GM21526 (cell line): ENCODE measurements around the gene TMEM91.

ENCODE experiments used
- ATAC-seq: cut with Tn5 transposase; IDR thresholded peaks from one replicate; pipeline ENCODE4 v1.9.1; 2021; ENCODE audit warnings: moderate library complexity; ENCODE audit not compliant: unreplicated experiment, low FRiP score

TMEM91 gene

DNA sequence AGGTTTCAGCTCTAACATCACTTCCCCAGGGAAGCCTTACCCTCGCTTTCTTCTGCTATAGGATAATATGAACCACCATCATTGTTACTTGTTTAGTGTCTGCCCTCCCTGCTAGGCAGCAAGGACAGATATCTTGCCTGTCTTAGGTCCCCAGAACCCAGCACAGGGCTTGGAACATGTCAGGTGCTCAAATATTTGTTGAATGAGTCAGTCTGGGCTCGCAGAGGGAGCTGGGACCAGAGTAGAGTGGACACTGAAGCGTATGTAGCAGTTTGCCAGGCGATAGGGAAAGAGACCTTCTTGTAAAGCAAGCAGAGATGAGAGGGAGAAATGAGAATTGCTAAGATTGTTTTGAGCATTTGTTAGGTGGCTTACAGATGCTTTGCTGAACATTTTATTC, 33.0 kb downstream of the TMEM91 start:
- ATAC-seq, result no peak

DNA sequence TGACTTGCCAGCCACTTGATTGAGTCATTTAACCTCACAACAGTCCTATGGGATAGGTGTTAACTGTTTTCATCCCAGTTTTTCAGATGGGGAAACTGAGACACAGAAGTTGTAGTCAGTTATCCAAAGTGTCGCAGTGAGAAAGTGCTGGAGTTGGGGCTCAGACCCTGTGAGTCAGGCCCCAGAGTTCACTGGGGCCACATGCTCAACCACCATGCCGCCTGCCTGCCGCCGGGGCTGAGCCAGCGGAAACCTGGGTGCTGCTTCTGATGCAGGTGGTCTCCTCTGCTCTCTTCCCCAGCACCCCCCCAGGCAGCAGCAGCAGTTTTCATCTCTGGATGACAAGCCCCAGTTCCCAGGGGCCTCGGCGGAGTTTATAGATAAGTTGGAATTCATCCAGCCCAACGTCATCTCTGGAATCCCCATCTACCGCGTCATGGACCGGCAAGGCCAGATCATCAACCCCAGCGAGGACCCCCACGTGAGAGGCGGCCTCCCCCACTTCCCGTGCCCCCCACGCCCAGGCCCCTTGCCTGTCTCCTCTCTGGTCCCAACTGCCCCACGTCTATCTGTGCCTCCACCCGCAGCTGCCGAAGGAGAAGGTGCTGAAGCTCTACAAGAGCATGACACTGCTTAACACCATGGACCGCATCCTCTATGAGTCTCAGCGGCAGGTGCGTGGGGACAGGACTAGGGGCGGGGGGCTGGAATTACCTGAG, 34.2 kb downstream of the TMEM91 start:
- no peak for ATAC-seq

DNA sequence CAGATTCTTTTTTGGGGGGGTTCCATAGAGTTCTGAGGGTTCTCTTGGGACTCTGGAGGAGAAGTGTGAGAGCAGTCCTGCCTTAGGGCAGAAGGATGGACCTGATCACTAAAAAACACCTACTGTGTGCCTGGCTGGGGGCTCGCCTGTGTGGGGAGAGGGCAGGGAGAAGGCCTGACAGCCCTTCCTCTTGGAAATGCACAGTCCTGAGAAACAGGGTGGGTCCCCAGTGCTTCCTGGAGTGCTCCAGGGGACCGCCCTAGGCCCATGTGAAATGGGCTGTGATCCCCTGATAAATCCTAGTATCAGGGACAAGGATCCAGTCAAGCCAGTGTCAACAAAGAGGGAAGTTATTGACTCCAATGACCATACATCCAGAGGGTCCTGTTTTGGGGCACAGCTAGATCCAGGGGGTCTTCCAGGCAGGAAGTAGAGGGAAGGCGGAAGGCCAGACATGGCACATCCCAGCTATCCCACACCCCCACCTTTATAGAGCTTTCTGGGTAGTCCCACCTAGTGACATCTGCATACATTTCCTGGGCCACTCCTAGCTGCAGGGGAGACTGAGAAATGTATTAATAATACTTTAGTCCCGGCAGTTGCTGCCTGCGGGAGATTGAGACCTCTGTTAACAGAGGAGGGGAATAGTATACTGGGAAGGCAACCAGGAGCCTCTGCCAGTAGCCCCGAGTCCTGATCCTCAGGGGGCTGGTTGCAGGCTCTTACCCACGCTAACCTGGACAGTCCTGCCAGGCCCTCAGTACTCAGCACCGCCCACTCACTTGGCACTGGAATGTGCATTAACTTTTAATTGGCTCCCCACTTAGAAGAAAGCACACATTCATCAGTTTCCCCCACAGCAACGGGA, 35.0 kb downstream of the TMEM91 start:
- ATAC-seq, result no peak

DNA sequence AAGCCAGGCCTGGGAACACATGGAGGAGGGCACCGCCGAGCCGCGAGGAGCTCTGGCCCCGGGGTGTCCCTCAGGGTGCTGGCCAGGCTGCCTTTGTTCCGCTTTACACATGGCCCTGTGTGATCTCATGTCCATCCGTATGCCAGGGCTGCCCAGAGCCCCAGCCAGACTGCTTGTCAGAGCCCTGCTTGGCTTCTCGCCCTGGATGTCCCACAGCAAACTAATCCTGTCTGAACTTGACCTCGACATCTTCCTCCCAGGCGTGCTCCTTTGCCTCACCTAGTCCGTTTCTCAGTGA, 35.6 kb downstream of the TMEM91 start:
- ATAC-seq, result no peak

DNA sequence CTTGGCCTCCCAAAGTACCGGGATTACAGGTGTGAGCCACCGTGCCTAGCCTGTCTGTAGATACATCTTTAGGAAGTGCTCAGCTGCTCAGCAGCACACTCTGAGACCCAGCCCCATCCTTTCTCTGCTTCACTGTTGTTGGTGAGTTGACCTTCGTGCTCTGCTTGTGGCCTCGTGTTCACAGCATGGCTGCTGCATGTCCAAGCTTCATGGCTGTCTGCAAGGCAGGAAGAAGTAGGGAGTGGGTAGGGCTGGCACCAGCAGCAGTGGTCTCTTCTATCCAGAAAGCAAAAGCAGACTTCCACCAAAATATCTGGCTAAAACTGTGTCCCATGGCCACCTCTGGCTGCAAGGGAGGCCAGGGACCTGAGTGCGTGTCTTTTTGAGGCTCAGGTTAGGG, 36.6 kb downstream of the TMEM91 start:
- ATAC-seq, result no peak

DNA sequence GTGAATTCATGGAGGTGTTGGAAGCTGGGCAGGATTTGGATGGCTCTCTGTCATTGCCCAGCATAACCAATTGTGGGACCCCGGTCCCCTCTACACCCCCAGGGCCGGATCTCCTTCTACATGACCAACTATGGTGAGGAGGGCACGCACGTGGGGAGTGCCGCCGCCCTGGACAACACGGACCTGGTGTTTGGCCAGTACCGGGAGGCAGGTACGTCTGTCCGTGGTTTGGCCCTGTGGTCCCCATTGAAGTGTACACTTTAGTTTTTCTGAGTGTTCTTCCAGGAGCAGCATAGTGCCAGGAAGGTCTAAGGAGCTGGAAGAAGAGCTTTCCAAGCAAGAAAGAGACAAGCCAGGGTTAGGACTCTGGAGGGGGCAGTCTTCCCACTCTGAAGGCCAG, 37.6 kb downstream of the TMEM91 start:
- no peak for ATAC-seq

DNA sequence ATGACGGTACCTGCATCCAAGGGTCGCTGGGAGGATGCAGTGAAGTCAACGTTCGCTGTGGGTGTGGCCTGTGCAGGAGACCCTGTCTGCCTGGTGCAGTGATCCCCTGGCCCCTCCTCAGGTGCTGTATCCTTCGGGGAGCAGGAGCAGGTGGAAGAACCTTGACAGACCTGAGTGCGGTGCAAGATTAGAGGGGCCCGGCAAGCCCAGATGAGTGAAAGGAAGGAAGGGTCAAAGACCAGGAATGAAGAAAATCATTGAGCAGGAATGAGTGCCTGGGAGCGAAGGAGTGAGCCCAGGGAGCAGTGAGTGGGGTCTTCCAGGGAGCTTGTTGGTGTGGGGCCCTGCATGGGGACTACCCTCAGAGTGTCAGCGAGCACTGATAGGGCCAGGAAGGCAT, 38.1 kb downstream of the TMEM91 start:
- no peak for ATAC-seq

DNA sequence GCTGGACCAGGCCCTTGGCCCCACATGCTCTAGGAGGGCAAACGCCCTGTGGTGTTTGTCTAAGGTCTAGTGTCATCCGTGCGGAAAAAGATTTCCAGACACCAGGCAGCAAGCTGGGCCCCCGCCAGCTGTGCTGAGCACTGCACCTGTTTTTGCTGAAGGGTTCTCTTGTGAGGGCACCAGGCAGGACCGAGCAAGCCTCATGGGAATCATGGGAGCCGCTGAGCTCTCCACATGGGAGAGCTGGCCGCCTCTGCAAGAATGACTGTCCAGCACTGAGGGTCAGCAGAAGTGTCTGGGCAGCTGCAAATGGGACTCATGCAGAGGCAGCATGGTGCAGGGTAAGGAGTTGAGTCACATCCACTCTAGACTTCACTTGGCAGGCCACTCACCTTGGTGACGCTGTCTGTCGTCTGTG, 38.8 kb downstream of the TMEM91 start:
- ATAC-seq, result no peak

DNA sequence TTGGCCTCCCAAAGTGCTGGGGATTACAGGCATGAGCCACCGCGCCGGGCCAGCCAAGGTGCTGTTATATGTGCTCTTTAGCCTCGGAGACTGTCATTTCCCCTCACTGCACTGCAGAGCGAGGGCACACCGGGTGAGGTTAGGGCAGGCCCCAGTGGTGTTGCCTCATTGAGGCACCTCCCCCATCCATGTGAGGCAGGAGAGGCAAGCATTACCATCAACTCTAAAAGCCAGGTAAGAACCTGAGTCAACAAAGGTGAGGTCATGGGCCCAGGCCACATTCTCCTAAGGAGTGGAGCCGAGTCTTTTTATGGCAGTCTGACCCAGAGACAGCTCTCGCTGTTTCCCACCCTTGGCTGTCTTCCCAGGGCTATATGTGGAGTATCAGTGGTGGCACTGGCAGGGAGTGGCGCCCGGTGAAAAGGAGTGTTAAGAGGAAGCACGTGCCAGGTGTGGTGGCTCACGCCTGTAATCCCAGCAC, 39.9 kb downstream of the TMEM91 start:
- ATAC-seq, result no peak

DNA sequence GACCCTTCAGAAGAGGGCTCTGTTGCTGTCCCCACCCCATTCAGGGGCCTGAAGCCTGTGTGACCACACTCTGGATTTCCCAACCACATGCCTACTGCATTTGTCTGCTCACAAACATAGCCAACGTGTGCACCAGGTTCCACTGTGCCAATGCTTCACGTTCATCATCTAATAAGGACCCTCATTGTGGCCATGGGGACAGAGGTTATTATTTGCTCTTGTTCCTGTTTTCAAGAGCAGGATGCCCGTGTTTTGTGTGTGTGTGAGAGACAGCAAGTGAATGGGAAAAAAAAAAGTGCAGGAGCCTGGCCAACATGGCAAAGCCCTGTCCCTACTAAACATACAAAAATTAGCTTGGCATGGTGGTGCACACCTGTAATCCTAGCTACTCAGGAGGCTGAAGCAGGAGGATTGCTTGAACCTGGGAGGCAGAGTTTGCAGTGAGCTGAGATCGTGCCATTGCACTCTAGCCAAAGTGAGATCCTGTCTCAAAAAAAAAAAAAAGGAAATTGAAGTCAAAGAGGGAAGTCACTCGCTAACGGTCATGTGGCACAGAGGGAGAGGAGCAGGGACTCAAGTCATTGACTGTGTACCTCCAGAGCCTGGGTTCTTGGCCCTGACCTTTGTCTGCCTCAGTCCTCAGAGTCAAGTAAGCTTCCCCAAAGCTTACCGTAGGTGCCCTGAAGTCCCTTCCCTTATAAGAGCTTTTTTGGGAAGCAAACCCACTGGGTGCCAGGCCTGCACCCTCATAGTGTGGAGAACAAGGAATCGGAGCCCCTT, 44.0 kb downstream of the TMEM91 start:
- ATAC-seq, result no peak

DNA sequence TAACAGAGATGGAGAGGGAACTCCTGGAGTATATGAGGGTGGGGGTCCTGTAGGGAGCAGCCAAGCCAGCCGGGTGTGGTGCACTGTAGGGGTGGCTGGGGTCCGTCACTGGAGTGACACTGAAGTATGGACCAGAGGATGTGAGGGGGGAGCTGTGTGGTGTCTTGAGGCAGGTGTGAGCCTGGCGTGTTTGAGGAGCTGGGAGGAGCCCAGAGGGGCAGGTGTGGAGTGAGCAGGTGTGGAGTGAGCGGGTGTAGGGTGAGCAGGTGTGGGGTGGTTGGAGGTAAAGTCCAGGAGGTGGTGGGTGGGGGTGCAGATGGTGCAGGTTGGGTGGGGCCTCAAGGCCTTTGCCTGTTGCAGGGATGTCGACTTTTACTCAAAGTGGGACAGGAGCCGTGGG, 45.0 kb downstream of the TMEM91 start:
- no peak for ATAC-seq

DNA sequence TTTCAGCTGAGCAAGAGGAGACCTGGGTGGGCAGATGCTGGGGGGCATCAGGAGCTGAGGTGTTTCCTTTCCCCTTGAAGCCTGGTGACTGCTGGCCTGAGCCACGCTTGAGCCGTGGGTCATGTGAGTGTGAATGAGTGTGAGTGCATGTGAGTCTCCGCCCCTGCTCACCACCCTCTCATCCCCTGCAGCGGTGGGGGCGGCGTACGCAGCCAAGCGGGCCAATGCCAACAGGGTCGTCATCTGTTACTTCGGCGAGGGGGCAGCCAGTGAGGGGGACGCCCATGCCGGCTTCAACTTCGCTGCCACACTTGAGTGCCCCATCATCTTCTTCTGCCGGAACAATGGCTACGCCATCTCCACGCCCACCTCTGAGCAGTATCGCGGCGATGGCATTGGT, 45.6 kb downstream of the TMEM91 start:
- ATAC-seq, result no peak

DNA sequence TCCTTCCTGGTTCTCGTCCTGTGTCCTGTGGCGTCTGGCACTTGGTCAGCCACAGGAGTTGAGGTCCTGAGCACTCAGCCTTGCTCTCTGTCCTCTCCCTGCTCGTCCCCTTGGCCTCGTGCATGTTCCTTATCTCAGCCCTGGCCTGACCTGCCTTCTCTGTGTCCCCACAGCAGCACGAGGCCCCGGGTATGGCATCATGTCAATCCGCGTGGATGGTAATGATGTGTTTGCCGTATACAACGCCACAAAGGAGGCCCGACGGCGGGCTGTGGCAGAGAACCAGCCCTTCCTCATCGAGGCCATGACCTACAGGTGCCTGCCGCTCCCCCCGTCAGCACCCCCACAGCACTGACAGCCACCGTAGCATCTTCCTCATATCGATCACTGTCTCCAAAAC, 46.1 kb downstream of the TMEM91 start:
- no peak for ATAC-seq

DNA sequence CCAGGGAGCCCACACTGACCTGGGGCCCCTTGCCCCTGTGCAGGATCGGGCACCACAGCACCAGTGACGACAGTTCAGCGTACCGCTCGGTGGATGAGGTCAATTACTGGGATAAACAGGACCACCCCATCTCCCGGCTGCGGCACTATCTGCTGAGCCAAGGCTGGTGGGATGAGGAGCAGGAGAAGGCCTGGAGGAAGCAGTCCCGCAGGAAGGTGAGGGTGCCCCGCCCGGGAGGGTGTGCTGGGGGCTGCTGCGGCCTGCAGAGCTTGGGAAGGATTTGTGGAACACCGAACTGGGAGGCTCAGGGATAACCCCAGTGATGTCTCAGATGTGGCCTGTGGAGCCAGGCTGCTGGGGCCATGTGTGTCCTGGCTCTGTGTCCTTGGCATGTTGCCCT, 46.6 kb downstream of the TMEM91 start:
- ATAC-seq, result no peak

DNA sequence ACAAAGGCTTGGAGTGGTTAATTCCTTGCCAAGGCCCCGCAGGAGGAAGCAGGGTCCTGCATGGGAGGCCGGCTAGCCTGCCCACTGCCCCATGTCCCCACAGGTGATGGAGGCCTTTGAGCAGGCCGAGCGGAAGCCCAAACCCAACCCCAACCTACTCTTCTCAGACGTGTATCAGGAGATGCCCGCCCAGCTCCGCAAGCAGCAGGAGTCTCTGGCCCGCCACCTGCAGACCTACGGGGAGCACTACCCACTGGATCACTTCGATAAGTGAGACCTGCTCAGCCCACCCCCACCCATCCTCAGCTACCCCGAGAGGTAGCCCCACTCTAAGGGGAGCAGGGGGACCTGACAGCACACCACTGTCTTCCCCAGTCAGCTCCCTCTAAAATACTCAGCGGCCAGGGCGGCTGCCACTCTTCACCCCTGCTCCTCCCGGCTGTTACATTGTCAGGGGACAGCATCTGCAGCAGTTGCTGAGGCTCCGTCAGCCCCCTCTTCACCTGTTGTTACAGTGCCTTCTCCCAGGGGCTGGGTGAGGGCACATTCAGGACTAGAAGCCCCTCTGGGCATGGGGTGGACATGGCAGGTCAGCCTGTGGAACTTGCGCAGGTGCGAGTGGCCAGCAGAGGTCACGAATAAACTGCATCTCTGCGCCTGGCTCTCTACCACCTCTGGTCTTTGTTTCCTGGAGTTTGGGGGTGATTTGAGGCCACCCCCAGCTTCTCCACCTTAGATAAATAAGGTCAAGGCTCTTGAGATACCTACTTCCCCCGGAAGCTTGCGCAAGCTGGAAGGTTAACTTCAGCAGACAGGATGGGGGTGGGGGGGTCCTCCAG, 48.2 kb downstream of the TMEM91 start:
- ATAC-seq, result no peak

DNA sequence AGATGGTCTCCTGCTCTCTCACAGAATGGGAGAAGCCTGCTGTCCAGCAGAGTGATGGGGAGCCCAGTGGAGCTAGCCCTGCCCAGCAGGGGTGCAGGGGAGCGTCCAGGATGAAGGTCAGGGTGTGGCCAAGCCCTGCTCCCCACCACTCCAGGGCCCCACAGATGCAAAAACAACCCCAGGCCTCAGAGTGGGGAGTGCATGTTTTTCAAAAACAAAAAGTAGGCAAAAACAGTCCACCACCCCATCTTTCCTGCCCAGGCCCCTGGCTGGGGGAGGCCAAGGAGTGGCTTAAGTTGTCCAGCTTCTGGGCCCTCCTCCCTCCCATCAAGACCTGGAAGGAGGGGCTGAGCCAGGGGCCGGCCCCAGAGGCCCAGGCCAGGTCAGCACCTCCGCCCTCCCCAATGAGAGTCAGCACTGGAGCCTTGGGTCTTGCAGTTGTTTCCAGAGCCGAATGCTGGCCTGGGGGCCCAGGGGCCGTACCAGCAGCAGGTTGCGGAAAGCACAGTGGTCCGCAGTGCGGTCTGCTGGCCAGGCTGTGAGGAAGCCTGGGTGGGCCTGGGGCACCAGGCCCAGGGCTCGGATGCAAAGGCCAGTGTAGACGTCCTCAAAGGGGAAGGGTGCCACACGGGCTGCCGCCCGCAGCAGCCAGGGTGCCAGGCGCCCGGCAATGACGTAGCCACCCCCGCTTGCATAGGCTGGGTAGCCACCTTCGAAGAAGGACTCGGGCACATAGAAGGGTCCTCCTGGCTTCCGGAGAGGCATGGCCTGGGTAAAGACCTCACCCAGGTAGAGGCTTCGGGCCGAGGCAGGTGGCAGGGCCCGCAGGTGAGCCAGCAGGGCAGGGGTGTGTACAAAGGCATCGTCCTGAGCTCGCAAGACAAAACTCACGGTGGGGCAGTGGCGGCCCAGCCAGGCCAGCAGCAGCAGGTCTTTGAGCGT, 49.1 kb downstream of the TMEM91 start:
- no peak for ATAC-seq

DNA sequence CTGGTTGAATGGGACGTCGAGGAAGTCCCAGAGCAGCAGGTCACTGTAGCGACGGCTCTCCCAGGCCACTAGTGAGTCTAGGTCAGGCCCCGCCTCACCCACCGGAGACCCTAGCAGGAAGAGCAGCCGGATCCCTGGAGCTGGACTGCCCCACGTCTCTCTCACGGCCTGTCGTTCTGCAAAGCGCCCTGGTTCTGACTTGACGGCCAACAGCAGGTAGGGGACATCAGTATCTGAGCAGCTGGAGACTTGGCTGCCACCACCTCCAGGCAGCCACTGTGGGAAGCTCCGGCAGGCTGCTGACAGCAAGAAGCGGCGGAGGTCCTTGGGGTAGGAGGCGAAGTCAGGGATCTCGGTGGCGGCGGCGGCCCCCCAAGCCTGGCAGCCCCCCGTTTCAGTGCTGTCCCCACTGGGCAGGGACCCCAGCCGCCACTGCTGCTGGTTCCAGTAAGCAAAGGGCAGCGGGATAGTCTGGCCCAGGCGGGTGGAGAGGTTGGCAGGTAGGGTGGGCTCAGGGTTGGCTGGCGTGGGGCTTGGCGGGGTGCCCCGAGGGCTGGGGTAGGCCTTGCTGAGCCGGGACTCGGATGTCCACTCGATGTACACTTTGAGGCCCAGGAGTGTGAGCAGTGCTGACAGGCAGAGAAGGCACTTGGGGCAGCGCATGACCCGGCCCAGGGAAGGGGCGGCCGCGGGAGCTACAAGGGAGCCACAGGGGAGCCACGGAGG, 49.9 kb downstream of the TMEM91 start:
- no peak for ATAC-seq

DNA sequence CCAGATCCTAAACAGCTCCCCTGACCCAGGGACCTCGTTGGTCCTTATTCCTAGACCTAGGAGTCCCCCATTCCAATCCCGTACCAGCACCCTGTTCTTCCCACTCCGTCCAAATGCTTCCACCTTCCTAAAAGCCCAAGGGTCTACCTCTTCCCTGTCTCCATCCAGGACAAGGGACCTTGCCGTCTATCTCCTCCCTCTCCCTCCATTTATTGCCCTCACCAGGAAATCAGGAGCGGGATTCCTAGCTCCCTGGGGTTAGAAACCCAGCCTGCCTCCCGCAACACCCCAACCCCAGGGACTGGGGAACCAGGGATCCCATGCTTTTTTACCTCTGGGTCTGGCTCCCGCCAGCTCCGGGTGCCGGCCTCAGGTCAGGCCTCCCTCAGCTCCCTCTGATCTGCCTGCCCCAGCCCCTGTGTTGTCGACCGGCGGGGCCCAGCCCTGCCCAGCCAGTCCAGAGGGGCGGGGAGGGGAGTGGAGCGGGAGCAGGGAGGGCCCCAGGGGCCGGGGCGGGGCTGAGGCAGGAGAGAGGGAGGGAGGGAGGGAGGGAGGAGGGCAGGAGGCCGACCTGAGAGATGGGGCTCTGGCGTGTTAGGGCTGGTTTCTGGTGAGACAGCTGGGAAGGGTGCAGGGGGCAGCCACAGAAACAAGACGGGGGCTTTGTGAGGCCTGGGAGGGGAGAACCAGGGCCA, 50.8 kb downstream of the TMEM91 start, which contains the start of gene B3GNT8:
TSS of gene B3GNT8 (minus strand) at position 423 of the 695 bp plus-strand sequence. CDS start 596 bp downstream, outside the sequence.
- no peak for ATAC-seq
